HG03139 (cell line): ENCODE data around the gene MYOF.
"Not testable (repeated sequence)": the region's sequence is repeated elsewhere in the genome, so short reads cannot be mapped to it uniquely, and the experiment has no call there.

Experiments used
- ATAC-seq: cut with Tn5 transposase; IDR thresholded peaks from one replicate; pipeline ENCODE4 v1.9.1; 2021; ENCODE audit not compliant: unreplicated experiment

The MYOF gene

GRCh38 chr10:93299606-93300287, 182.4 kb downstream of the MYOF start:
- ATAC-seq: no peak

GRCh38 chr10:93299195-93299594, 182.9 kb downstream of the MYOF start:
- no peak for ATAC-seq

DNA sequence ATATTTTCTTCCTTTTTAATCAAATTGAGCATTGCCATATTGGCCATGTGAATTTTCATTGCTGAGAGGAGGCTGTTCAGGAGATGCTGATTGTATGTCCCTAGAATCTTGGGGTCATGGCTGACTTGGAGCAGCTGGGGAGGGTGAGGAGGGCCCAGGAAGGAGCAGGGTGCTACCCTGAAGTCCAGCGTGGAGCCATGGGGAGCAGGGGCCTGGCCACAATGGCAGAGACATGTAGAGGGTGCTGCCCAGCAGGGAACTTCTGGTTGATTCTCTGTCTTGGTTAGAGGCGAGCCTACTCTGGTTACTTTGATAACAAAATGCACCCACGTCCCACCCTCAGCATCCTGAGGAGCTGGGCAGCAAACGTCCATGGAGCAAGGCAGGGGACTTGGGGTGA, 186.0 kb downstream of the MYOF start:
- ATAC-seq: no peak

DNA sequence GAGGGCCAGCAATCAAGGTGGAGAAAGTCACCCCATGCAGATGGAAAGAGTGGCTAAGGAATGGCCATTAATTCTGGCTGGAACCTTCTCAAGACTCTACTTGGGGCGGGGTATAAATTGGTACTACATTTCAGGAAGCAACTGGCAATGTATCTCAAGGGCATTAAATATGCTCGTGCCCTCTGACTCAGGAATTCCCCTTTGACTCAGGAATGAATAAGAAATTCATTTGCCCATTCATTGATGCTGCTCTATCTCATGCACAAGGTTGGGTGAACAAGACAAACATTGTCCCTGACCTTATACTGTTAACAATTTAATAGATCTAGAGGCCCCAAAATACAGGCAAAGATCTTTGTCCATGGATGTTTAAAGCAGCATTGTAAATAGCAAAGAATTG, 188.1 kb downstream of the MYOF start:
- ATAC-seq: no peak

- no peak for ATAC-seq
Observed at GRCh38 chr10:93290661-93291354, 191.3 kb downstream of the MYOF start.

DNA sequence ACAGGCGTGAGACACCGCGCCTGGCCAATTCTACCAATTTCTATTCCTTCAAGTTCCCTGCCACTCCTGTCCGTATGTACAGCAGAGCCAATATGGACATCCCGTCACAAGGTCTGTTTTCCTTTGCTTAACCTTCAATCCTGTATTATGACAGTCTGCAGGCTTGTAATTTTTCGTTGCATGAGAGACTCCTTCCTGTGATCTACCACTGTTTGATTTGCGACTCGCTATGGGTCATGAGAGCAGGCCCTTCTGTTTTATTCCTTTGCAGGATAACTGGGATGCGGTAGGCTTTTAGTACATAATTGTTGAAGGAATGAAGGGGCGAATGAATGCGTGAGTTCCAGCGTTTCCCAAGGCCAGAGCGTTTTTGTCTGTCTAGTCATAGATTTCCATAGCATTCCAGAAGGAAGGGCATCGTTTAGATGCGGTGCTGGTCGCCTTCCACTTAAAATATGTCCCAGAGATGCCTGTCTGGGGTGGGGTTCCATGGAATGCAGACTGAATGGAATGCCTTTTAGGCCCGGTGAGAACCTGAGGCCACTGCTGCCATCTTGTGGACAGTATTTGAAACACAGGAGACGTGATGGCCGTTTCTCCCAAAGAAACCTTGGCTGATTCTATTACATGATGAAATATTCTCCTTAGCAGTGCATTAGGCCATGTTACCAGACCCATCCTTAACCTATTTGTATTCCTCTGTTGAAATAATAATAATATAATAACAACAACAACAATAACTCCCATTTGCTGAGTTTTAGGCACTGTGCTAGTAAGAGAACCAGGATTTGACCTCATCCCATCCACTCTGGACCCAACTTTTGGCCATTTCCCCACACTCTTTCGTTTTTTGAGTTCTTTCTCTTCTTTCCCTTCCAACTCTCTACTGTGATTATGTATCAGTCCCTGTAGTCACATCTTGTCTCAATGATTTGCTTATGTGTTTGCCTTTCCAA, 193.2 kb downstream of the MYOF start:
- no peak for ATAC-seq

GRCh38 chr10:93287775-93288174, 194.4 kb downstream of the MYOF start:
- no peak for ATAC-seq

- ATAC-seq: not testable (repeated sequence)
Observed at GRCh38 chr10:93284246-93284645, 197.9 kb downstream of the MYOF start.

DNA sequence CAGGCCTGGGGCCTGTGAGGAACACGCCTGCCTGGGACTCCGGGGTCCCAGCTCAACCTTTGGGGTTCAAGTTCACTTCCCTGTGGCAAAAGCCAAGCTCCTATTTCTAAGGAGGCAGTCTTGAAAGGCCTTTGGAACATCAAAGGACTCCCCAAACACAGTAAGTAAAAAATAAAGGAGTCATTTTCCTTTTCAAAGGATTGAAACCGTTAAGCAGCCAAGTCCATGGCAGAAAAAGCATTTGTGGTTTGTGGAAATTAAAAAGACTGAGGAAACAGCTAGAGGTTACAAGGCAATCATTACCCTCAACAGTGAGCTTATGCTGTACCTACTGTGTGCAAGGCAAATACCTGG, 200.8 kb downstream of the MYOF start:
- no peak for ATAC-seq

DNA sequence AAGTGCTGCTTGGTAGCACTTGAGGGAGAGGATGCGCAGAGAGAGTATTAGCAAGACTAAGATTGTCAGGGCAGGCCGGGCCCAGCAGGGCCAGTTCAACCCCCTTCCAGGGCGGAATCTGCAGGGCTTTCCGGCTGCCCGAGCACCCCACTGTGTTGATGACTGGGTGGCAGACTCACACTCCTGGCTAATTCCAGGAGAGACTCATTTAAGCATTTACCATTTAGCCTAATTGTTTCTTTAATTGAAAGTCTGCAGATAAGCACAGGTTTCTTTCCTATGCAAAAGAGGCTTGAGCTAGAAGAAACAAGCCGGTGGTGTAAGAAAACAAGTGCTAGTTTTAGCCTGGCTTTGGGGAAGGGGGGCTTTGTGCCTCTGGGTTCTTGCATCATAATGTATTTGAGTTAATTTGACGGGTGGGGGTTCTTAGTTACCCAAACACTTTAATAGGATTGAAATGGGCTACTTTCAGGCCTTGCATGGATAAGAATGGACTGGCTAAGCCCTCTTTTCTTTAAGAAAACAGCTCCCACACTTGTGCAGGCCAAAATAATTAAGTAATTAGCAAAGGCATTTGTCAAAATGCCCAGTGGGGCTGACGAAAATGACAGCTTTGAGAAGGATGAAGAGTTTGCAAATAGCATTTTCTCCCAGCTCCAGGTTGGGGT, 201.3 kb downstream of the MYOF start:
- ATAC-seq: no peak

- ATAC-seq: no peak
Observed at GRCh38 chr10:93280121-93280698, 201.9 kb downstream of the MYOF start.

GRCh38 chr10:93277360-93277759, 204.8 kb downstream of the MYOF start:
- no peak for ATAC-seq

DNA sequence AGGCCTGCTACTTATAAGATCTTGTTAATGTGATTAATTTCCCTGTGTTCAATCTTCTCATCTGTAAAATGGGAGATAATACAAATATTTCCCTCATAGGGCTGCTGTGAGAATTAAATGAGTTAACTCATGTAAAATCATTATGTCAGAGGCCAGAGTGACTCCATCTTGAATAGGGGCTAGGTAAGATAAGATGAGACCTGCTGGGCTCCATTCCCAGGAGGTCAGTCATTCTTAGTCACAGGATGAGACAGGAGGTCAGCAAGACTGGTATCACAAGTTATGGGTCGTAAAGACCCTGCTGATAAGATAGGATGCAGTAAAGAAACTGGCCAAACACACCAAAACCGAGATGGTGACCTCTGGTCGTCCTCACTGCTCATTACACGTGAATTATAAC, 207.7 kb downstream of the MYOF start:
- ATAC-seq: no peak

DNA sequence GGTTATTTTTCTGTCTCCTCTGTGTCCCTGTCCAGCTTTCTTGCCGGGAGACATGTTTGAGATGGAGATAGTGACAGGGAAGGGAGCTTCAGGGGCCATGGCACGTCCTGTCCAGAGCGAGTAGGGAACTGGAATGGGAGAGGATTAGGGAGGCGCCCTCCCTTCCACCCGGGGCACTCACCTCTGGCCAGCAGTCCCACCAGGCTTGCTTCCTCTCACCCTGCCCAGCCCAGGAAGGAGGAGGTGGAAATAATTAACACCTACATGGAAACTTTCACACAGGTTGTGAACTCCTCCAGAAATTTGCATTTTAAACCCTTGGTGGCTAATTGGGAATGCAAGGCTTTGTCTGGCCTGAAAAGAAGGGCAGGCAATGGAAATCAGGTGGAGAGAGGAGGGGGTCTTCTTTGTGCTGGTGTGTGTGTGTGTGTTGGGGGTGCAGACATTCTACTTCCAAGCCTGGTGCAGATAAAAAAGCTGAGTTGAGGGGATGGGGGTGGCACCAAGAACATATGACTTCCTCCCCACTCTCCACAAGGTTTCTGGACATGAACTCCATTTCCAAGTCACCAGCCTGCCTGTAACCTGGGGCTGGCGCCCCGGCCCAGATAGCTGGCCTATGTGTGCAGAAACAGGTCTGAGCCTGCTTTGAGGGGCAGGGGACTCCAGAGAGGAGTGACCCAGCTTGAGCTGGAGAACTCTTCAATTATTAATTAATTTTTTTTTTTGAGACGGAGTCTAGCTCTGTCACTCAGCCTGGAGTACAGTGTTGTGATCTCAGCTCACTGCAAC, 209.1 kb downstream of the MYOF start:
- no peak for ATAC-seq

- ATAC-seq: no peak
Observed at GRCh38 chr10:93271347-93271746, 210.8 kb downstream of the MYOF start.

DNA sequence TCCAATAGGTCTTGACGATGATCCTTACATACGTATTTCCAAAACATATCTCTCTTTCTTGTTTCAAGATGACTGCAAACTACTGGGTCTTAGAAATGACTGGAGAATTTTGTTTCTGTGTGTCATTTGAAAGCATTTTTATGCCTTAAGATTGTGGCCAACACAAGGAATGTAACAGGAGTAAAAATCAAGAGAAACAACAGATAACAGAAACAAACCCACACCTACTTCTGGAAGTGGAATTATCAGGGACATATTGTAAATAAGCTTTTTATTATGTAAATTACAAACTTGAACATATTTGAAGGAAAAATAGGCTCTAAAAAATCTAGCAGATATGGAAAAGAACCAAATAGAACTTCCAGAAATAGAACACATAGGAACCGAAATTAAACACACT, 212.9 kb downstream of the MYOF start:
- no peak for ATAC-seq

- no peak for ATAC-seq
Observed at GRCh38 chr10:93268021-93268420, 214.1 kb downstream of the MYOF start.

- peak; percentile 97 for ATAC-seq
Observed at GRCh38 chr10:93267521-93267920, 214.6 kb downstream of the MYOF start.

DNA sequence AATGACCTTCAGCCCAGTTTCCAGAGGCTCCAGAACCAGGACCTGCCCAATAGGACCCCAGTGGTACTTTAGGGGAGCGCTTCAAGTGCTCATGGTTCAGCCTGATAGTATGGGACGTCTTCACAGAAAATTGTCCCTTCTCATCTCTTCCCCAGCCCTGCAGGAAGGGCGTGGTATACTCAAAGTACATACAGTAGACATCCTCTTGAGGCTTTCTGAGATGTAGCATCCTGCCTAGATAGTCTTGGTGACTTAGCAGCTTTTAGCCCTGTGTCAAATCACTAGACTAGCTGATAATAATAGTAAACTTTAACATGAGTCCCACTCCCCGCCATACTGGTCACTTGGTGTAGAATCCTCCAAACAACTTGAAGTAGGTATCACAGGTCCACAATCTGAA, 215.3 kb downstream of the MYOF start:
- no peak for ATAC-seq

- no peak for ATAC-seq
Observed at GRCh38 chr10:93261961-93262610, 220.0 kb downstream of the MYOF start.
